Ovary (tissue), 9 donors: Measurements from ENCODE around the gene TENM3. TPM values are rescaled to one million over a fixed set of nuclear protein-coding genes. Genes with fewer than 3 reads are reported as not detected.

Experiments used
- DNase-seq, 5 donors: peaks; one replicate each; pipeline ENCODE4 v3.0.0-alpha.2; 2019 to 2020
- H3K27ac ChIP-seq, 2 donors: fragments of 200-600 bp; one replicate each; pipeline versions ENCODE4 v1.5.1 to v1.8.0; 2019 to 2022
- H3K27me3 ChIP-seq: fragments of 200-600 bp; one replicate; pipeline ENCODE4 v1.8.0; 2022
- H3K36me3 ChIP-seq: fragments of 200-600 bp; sonication (generic); one replicate; pipeline ENCODE4 v1.5.1; 2019
- H3K4me1 ChIP-seq: one replicate; pipeline ENCODE4 v1.8.1; 2013; ENCODE audit warnings: mild to moderate bottlenecking, moderate library complexity; ENCODE audit not compliant: insufficient read depth
- H3K4me3 ChIP-seq: fragments of 200-600 bp; sonication (generic); one replicate; pipeline ENCODE4 v1.5.1; 2017
- H3K9me3 ChIP-seq, 2 donors: fragments of 200-600 bp in 1 of 2; sonication (generic) in 1 of 2; one replicate each; pipeline versions ENCODE4 v1.5.1 to v1.8.1; 2013 to 2019; ENCODE audit warnings: mild to moderate bottlenecking in 1 of 2, moderate library complexity in 1 of 2
- CTCF ChIP-seq, 3 donors: fragments of 450-650 bp in 2 of 3; fragments of 200-600 bp in 1 of 3; IDR thresholded peaks; one replicate each; pipeline versions ENCODE4 v1.5.1 to v1.8.0; 2016 to 2022; ENCODE audit warnings: antibody characterized with exemption in 3 of 3, mild to moderate bottlenecking in 1 of 3
- EP300 ChIP-seq: sonication (generic); formaldehyde crosslinking; IDR thresholded peaks from one replicate; pipeline ENCODE4 v1.6.1; 2017; ENCODE audit warnings: antibody characterized with exemption
- POLR2A ChIP-seq: fragments of 450-650 bp; IDR thresholded peaks from one replicate; pipeline ENCODE4 v1.6.1; 2017; ENCODE audit warnings: antibody characterized with exemption, mild to moderate bottlenecking, moderate library complexity
- WGBS, 3 donors: extraction: QIAGEN DNeasy Blood & Tissue Kit in 1 of 3; methylation state at CpG; one replicate each; pipeline versions ENCODE4 v1.1.5 to v1.1.7; 2013 to 2017; 5-methylcytosine and 5-hydroxymethylcytosine counted together
- intact Hi-C, 4 donors: fragments of 100-400 bp; cut with DNase I; formaldehyde crosslinking; loops; one replicate each; pipeline versions ENCODE4 v1.11.0 to v1.15.1; 2022 to 2023
- polyA plus RNA-seq, 2 donors: library from polyadenylated mRNA; stranded (reverse); fragments of 200-250 nt in 1 of 2; fragments of 350-450 nt in 1 of 2; fragmentation: Illumina TruSeq in 1 of 2; extraction: RNeasy Lipid Tissue Mini Kit (QIAGEN cat#74804) in 1 of 2; gene quantifications; one replicate each; pipeline ENCODE4 v1.2.3, GENCODE V29; 2013 to 2014
- total RNA-seq, 7 donors: library from RNA; depleted of rRNA in 2 of 7; stranded (reverse); fragments of >200 nt in 2 of 7; fragmentation: NEBNext Ultra II Directional in 3 of 7; extraction: Animal tissue kit (Norgen Biotek cat#: 25700) in 3 of 7; gene quantifications; one replicate each; pipeline versions ENCODE4 v1.1.0 to v1.2.4, GENCODE V29; 2016 to 2023
- donor health status: DM: no; HTN: no; CAD: no; lungs with moderate emphysema.
- donor health status: DM: no; HTN: no; CAD: no.
- donor health status: Bipolar disorder and iron deficiency.
- donor health status: DM: yes; HTN: yes; CAD: no.
- donor health status: DM: no; HTN: no; CAD: no.
- donor health status: DM: yes; HTN: yes; CAD: no.

The TENM3 gene
- total and polyA plus RNA-seq, 9 donors = 0.82 to 16.1 (median 5.7) TPM

- Histone ChIP-seq H3K27me3 (no peaks in the 10 kb centered on the region), H3K4me3 (no peak overlapping the region), H3K4me1 (no peaks in the 10 kb centered on the region), H3K27ac (no peak overlapping the region), H3K36me3 (no peaks in the 10 kb centered on the region), H3K9me3 (no peaks in the 10 kb centered on the region)
- 39 to 56% (median 48%) methylated on average over 8 of the region's 8 CpGs for WGBS, 3 donors
- intact Hi-C loops = no loop called here
- DNase-seq = no peak
- TF ChIP-seq CTCF (IDR thresholded peaks at IDR 0.05) (no peak), POLR2A (no peak), EP300 (no peak)
Measured at GRCh38 chr4:182531555-182532162, 288.5 kb downstream of the TENM3 start.

DNA sequence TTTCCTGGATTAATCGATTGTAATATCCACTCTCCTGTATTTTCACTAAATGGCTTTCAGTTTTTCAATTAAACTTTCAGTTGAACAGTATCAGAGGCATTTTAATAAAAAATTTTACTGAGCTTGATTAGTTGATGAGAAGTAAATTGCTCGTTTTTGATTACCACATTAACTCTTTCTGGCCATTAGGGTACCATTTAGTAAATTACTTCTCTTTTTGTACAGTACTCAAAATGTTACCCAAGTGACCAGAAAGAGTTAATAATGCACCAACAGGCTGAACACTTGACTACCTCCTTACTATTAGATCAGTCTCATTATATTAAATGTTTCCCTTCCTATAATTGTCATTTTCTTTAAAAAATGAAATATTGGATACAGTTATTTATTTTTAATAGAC is 289.2 kb downstream of the TENM3 start:
- no peak for DNase-seq
- intact Hi-C loops = no loop called here
- Histone ChIP-seq H3K27me3 (no peaks in the 10 kb centered on the region), H3K4me3 (no peak overlapping the region), H3K36me3 (no peaks in the 10 kb centered on the region), H3K27ac (no peak overlapping the region), H3K4me1 (no peaks in the 10 kb centered on the region), H3K9me3 (no peaks in the 10 kb centered on the region)
- TF ChIP-seq CTCF (IDR thresholded peaks at IDR 0.05) (no peak), POLR2A (no peak), EP300 (no peak)
- 63 to 72% (median 67%) methylated on average over 2 of the region's 2 CpGs for WGBS, 3 donors

- no peak for TF ChIP-seq CTCF (IDR thresholded peaks at IDR 0.05)
- TF ChIP-seq EP300 = no peak
- TF ChIP-seq POLR2A = no peak
- H3K4me1 ChIP-seq = no peaks in the 10 kb centered on the region
- WGBS, 3 donors = 41 to 70% (median 52%) methylated on average over 1 of the region's 1 CpG
- H3K27ac ChIP-seq = no peak overlapping the region
- DNase-seq = no peak
- intact Hi-C loops = no loop called here
- no peaks in the 10 kb centered on the region for H3K36me3 ChIP-seq
- H3K4me3 ChIP-seq = no peak overlapping the region
- no peaks in the 10 kb centered on the region for H3K27me3 ChIP-seq
- H3K9me3 ChIP-seq = no peaks in the 10 kb centered on the region
Measured at GRCh38 chr4:182533964-182534363, 290.8 kb downstream of the TENM3 start.

GRCh38 chr4:182536221-182536811 is 293.1 kb downstream of the TENM3 start:
- intact Hi-C loops = no loop called here
- Histone ChIP-seq H3K9me3 (no peaks in the 10 kb centered on the region), H3K4me1 (no peaks in the 10 kb centered on the region), H3K27ac (no peak overlapping the region), H3K4me3 (no peak overlapping the region), H3K27me3 (no peaks in the 10 kb centered on the region), H3K36me3 (no peaks in the 10 kb centered on the region)
- WGBS, 3 donors = 71 to 77% (median 75%) methylated on average over 8 of the region's 8 CpGs
- TF ChIP-seq CTCF (IDR thresholded peaks at IDR 0.05) (no peak), POLR2A (no peak), EP300 (no peak)
- no peak for DNase-seq
